AG09309 (cell line): ENCODE results near the gene SLX4IP.

ENCODE experiments used
- DNase-seq: peaks from one replicate; pipeline ENCODE4 v3.0.0-alpha.2; 2010; ENCODE audit warnings: low read depth
- H3K4me3 ChIP-seq: 2 replicates; pipeline ENCODE4 v1.5.1; 2011; ENCODE audit warnings: mild to moderate bottlenecking, low read depth, low read length, moderate library complexity; ENCODE audit not compliant: control insufficient read depth
- TF ChIP-seq, protein P1 (sequence below): IDR thresholded peaks from 2 replicates; pipeline ENCODE4 v1.5.1; 2011; ENCODE audit warnings: mild to moderate bottlenecking, low read depth, low read length, inconsistent platforms; ENCODE audit not compliant: insufficient read depth, control insufficient read depth; ENCODE audit errors: missing control alignments

The SLX4IP gene

DNA sequence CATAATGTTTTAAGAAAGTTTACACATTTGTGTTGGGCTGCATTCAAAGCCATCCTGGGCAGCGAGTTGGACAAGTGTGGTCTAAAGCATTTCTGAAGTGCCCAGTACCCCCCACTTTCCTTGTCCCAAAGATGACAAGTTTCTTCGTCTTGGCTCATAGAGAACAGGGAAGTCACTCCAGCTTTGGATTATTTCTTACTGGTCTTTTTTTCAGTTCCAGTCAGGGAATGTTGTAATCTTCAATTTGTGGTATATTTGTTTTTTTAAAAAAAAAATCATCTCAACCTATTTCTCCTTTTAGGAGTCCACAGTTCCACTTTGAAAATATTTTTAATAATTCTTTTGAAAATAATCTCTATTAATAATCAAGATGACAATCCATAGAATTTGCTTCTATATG, 34.0 kb downstream of the SLX4IP start:
- no peak overlapping the region for H3K4me3 ChIP-seq
- TF ChIP-seq, protein P1, sequence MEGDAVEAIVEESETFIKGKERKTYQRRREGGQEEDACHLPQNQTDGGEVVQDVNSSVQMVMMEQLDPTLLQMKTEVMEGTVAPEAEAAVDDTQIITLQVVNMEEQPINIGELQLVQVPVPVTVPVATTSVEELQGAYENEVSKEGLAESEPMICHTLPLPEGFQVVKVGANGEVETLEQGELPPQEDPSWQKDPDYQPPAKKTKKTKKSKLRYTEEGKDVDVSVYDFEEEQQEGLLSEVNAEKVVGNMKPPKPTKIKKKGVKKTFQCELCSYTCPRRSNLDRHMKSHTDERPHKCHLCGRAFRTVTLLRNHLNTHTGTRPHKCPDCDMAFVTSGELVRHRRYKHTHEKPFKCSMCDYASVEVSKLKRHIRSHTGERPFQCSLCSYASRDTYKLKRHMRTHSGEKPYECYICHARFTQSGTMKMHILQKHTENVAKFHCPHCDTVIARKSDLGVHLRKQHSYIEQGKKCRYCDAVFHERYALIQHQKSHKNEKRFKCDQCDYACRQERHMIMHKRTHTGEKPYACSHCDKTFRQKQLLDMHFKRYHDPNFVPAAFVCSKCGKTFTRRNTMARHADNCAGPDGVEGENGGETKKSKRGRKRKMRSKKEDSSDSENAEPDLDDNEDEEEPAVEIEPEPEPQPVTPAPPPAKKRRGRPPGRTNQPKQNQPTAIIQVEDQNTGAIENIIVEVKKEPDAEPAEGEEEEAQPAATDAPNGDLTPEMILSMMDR = no peak
- no peak for DNase-seq

DNA sequence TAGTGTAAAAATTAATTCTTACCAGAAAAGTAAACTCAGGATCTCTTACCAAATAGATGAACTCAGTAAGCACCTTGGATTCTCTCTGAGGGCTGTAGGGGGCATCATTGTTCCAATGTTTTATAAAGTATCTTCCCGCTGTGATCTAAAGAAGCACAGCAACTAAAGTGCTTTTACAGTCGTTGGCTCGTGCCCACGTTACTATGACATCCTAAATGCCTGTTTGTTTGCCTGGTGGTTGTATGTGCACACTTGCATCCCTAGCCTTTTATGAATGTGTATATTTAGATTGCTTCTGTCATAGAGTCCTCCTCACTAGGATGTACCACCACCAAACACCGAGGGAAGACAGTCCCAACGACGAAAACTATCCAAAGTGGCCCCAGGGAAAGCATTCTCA, 34.5 kb downstream of the SLX4IP start:
- TF ChIP-seq, protein P1 = peak; percentile 64
- DNase-seq = peak; percentile 72

DNA sequence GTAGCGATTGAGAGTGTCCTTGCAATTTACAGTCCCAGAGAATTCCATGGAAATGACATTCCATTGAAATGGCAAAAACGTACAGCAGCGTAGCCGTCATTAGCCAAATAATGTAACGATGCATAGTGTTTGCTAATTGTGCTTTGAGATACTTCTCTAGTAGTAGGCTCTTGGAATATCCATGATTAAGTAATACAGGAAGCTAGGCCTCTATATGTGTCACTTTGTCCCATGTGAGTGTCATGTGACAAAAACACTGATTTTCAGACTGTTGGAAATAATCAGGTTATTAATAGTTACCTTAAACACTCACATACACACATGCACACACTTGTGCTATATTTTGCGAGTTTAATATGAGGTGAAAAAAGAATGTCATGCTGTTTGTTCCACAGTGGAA, 35.2 kb downstream of the SLX4IP start:
- TF ChIP-seq, protein P1 = no peak
- DNase-seq = no peak
- H3K4me3 ChIP-seq = no peak overlapping the region

More for the DNA sequence above, 34.5 kb downstream of the SLX4IP start:
- no peak overlapping the region for H3K4me3 ChIP-seq

DNA sequence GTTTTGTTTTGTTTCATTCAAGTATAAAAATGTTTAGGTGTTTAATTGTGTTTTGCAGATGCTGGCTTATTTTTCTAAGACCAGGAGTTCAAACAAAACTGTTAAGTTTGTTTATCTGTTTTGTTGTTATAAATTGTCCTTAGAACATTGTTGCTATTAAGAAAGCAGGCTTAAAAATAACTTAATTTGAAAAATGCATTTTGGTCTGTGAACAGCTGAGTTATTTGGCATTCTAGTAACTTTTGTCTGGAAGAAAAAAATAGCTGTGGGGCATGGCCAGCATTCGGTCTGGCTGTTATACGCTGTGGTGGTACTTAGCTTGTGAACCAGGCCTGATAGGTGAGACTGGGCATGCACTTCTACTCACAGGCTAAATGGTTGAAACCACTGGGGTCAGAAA, 37.8 kb downstream of the SLX4IP start:
- DNase-seq = no peak
- no peak overlapping the region for H3K4me3 ChIP-seq
- TF ChIP-seq, protein P1 = no peak

DNA sequence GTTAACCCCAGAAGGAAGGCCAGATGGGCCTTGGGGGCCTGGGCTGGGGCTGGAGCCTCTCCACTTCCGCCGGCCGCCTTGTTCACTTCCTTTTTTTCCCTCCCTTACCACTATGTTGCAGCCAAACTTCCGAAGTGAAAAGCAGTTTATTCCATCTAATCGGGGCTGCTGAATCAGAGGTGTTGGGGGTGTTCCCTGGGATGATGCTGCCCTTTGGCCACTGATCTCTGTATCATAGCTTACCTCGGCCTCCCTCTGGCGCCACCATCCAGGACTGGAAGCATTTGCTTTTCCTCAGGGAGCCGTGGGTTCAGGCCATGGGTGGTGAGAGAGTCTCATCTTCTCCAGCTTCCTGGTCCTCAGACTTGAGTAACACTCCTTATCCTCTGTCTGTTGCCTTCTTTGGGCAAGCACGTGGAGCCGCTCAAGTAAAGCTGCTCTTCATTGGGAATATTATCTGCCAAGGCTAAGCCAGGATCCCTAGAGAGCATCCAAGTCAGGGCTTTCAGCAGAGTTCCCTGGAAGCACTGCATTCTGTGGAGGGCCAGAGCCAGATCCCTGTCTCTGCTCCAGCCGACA, 39.6 kb downstream of the SLX4IP start:
- TF ChIP-seq, protein P1 = no peak
- H3K4me3 ChIP-seq = no peak overlapping the region
- no peak for DNase-seq

DNA sequence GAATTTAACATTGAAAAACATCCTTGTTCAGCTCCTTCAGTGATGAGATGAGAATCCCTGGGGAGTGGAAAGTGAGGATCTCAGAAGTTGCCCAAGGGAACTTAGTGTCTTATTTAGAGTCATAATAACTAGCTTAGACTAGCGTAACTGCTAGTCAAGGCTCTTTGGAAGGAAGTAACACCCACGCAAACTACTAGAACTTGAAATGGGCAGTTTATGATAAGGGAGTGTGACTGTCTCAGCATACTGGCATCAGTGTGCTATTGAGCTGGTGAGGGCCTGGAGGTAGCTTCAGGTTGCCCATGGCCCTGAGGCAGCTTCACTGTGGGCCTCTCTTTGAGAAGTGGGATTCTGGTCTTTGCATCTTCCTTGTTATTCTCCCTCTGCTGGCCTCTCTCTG, 40.1 kb downstream of the SLX4IP start:
- no peak for DNase-seq
- TF ChIP-seq, protein P1 = no peak
- H3K4me3 ChIP-seq = no peak overlapping the region

DNA sequence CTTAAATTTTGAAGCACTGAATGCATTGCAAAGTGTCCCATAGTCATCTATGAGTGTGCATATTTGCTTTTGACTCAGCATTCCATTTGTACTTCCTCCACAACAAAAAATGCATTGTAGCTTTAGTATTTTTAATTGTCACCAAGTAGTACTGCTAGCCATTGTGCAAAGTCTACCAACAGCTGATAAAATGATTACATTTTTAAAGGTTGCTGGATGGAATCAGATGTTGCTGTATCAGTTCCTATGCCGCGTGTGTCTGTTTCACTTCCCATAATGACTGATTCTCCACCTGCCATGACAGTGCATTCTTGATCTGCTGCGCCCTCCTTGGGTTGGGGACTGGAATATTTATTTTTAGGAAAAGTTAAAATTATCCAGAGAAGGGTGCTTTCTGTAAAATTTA, 41.2 kb downstream of the SLX4IP start:
- TF ChIP-seq, protein P1 = no peak
- H3K4me3 ChIP-seq = no peak overlapping the region
- no peak for DNase-seq
